ENCODE measurements around the gene ZRANB2.

ZRANB2 gene

GRCh38 chr1:71037066-71037465, 43.8 kb downstream of the ZRANB2 start:
- no peak overlapping the region for H3K4ac ChIP-seq (ENCODE audit: low read depth, low read length)
- H2BK120ac ChIP-seq (ENCODE audit: insufficient read depth, low read length, poor library complexity): no peak overlapping the region
- no peak overlapping the region for H4K91ac ChIP-seq (ENCODE audit: low read depth, low read length)
- no peaks in the 10 kb centered on the region for H3K36me3 ChIP-seq (ENCODE audit: control insufficient read depth in 1 of 2, insufficient read depth in 2 of 2, low read length in 2 of 2)
- no CpG with 5 or more reads among the region's 9 CpGs for WGBS (ENCODE audit: extremely low coverage, insufficient coverage, insufficient read length)
- H3K4me2 ChIP-seq (ENCODE audit: low read length): no peak overlapping the region
- H3K9ac ChIP-seq (ENCODE audit: low read length): no peak overlapping the region
- no peak overlapping the region for H2BK5ac ChIP-seq (ENCODE audit: low read depth, low read length, poor library complexity)
- H3K23ac ChIP-seq (ENCODE audit: low read length): no peak overlapping the region
- H3K4me3 ChIP-seq (ENCODE audit: low read depth, low read length): no peak overlapping the region
- H2AFZ ChIP-seq (ENCODE audit: insufficient read depth, low read length, poor library complexity): no peak overlapping the region
- H3K27me3 ChIP-seq (ENCODE audit: insufficient read depth, low read length): no peaks in the 10 kb centered on the region
- H3K4me1 ChIP-seq (ENCODE audit: control insufficient read depth in 1 of 2, insufficient read depth in 2 of 2, low read length in 2 of 2): no peaks in the 10 kb centered on the region
- no peak overlapping the region for H3K27ac ChIP-seq (ENCODE audit: low read depth, low read length)
- DNase-seq: peak; percentile 74 to 90
- H3K14ac ChIP-seq (ENCODE audit: low read length): no peak overlapping the region
- H3K18ac ChIP-seq (ENCODE audit: low read length): no peak overlapping the region
- no peak overlapping the region for H4K8ac ChIP-seq (ENCODE audit: low read depth, low read length)
- no peak overlapping the region for H2BK12ac ChIP-seq (ENCODE audit: low read length)
- no peak overlapping the region for H4K12ac ChIP-seq (ENCODE audit: low read depth, low read length)
- no peaks in the 10 kb centered on the region for H3K79me2 ChIP-seq (ENCODE audit: control insufficient read depth, insufficient read depth, low read length, poor library complexity)
- H2AK5ac ChIP-seq (ENCODE audit: low read length): no peak overlapping the region
- H3K9me3 ChIP-seq (ENCODE audit: insufficient read depth, low read depth, low read length): no peaks in the 10 kb centered on the region
- no peaks in the 10 kb centered on the region for H3K79me1 ChIP-seq (ENCODE audit: low read length)

GRCh38 chr1:71033136-71033535, 47.7 kb downstream of the ZRANB2 start:
- Histone ChIP-seq H3K79me1 (ENCODE audit: low read length) (no peaks in the 10 kb centered on the region), H3K36me3 (ENCODE audit: control insufficient read depth in 1 of 2, insufficient read depth in 2 of 2, low read length in 2 of 2) (no peaks in the 10 kb centered on the region), H3K4me1 (ENCODE audit: control insufficient read depth in 1 of 2, insufficient read depth in 2 of 2, low read length in 2 of 2) (no peaks in the 10 kb centered on the region), H3K27ac (ENCODE audit: low read depth, low read length) (no peak overlapping the region), H2BK5ac (ENCODE audit: low read depth, low read length, poor library complexity) (no peak overlapping the region), H3K79me2 (ENCODE audit: control insufficient read depth, insufficient read depth, low read length, poor library complexity) (no peaks in the 10 kb centered on the region), H3K4ac (ENCODE audit: low read depth, low read length) (no peak overlapping the region), H2AFZ (ENCODE audit: insufficient read depth, low read length, poor library complexity) (no peak overlapping the region), H4K8ac (ENCODE audit: low read depth, low read length) (no peak overlapping the region), H3K27me3 (ENCODE audit: insufficient read depth, low read length) (no peaks in the 10 kb centered on the region), H2AK5ac (ENCODE audit: low read length) (no peak overlapping the region), H3K9ac (ENCODE audit: low read length) (no peak overlapping the region), H3K9me3 (ENCODE audit: insufficient read depth, low read depth, low read length) (no peaks in the 10 kb centered on the region), H3K4me3 (ENCODE audit: low read depth, low read length) (no peak overlapping the region), H4K91ac (ENCODE audit: low read depth, low read length) (no peak overlapping the region), H4K12ac (ENCODE audit: low read depth, low read length) (no peak overlapping the region), H2BK120ac (ENCODE audit: insufficient read depth, low read length, poor library complexity) (no peak overlapping the region), H3K14ac (ENCODE audit: low read length) (no peak overlapping the region), H3K4me2 (ENCODE audit: low read length) (no peak overlapping the region), H3K18ac (ENCODE audit: low read length) (no peak overlapping the region), H3K23ac (ENCODE audit: low read length) (no peak overlapping the region), H2BK12ac (ENCODE audit: low read length) (no peak overlapping the region)
- peak; percentile 78 to 90 for DNase-seq
- WGBS (ENCODE audit: extremely low coverage, insufficient coverage, insufficient read length): no CpG with 5 or more reads among the region's 1 CpG

GRCh38 chr1:71031426-71031825, 49.4 kb downstream of the ZRANB2 start:
- no peak overlapping the region for H3K23ac ChIP-seq (ENCODE audit: low read length)
- no peak overlapping the region for H2BK12ac ChIP-seq (ENCODE audit: low read length)
- H4K12ac ChIP-seq (ENCODE audit: low read depth, low read length): no peak overlapping the region
- no peak overlapping the region for H3K18ac ChIP-seq (ENCODE audit: low read length)
- no peaks in the 10 kb centered on the region for H3K79me1 ChIP-seq (ENCODE audit: low read length)
- no peak overlapping the region for H3K9ac ChIP-seq (ENCODE audit: low read length)
- H3K4me1 ChIP-seq (ENCODE audit: control insufficient read depth in 1 of 2, insufficient read depth in 2 of 2, low read length in 2 of 2): no peaks in the 10 kb centered on the region
- H2AFZ ChIP-seq (ENCODE audit: insufficient read depth, low read length, poor library complexity): no peak overlapping the region
- H3K4me2 ChIP-seq (ENCODE audit: low read length): no peak overlapping the region
- no peak overlapping the region for H2AK5ac ChIP-seq (ENCODE audit: low read length)
- no peaks in the 10 kb centered on the region for H3K79me2 ChIP-seq (ENCODE audit: control insufficient read depth, insufficient read depth, low read length, poor library complexity)
- peak; percentile 90 to 94 for DNase-seq
- H3K27me3 ChIP-seq (ENCODE audit: insufficient read depth, low read length): no peaks in the 10 kb centered on the region
- no peak overlapping the region for H3K4ac ChIP-seq (ENCODE audit: low read depth, low read length)
- no peak overlapping the region for H3K4me3 ChIP-seq (ENCODE audit: low read depth, low read length)
- H3K36me3 ChIP-seq (ENCODE audit: control insufficient read depth in 1 of 2, insufficient read depth in 2 of 2, low read length in 2 of 2): no peaks in the 10 kb centered on the region
- no peak overlapping the region for H3K14ac ChIP-seq (ENCODE audit: low read length)
- no peaks in the 10 kb centered on the region for H3K9me3 ChIP-seq (ENCODE audit: insufficient read depth, low read depth, low read length)
- H2BK120ac ChIP-seq (ENCODE audit: insufficient read depth, low read length, poor library complexity): no peak overlapping the region
- H3K27ac ChIP-seq (ENCODE audit: low read depth, low read length): no peak overlapping the region
- no peak overlapping the region for H2BK5ac ChIP-seq (ENCODE audit: low read depth, low read length, poor library complexity)
- no peak overlapping the region for H4K8ac ChIP-seq (ENCODE audit: low read depth, low read length)
- no peak overlapping the region for H4K91ac ChIP-seq (ENCODE audit: low read depth, low read length)

GRCh38 chr1:71030026-71030425, 50.8 kb downstream of the ZRANB2 start:
- Histone ChIP-seq H2BK12ac (ENCODE audit: low read length) (no peak overlapping the region), H3K9ac (ENCODE audit: low read length) (no peak overlapping the region), H3K4ac (ENCODE audit: low read depth, low read length) (no peak overlapping the region), H3K4me3 (ENCODE audit: low read depth, low read length) (no peak overlapping the region), H4K8ac (ENCODE audit: low read depth, low read length) (no peak overlapping the region), H3K14ac (ENCODE audit: low read length) (no peak overlapping the region), H3K79me1 (ENCODE audit: low read length) (no peaks in the 10 kb centered on the region), H3K4me1 (ENCODE audit: control insufficient read depth in 1 of 2, insufficient read depth in 2 of 2, low read length in 2 of 2) (no peaks in the 10 kb centered on the region), H4K91ac (ENCODE audit: low read depth, low read length) (no peak overlapping the region), H3K27ac (ENCODE audit: low read depth, low read length) (no peak overlapping the region), H3K36me3 (ENCODE audit: control insufficient read depth in 1 of 2, insufficient read depth in 2 of 2, low read length in 2 of 2) (no peaks in the 10 kb centered on the region), H2AK5ac (ENCODE audit: low read length) (no peak overlapping the region), H3K23ac (ENCODE audit: low read length) (no peak overlapping the region), H2BK5ac (ENCODE audit: low read depth, low read length, poor library complexity) (no peak overlapping the region), H3K18ac (ENCODE audit: low read length) (no peak overlapping the region), H3K79me2 (ENCODE audit: control insufficient read depth, insufficient read depth, low read length, poor library complexity) (no peaks in the 10 kb centered on the region), H2BK120ac (ENCODE audit: insufficient read depth, low read length, poor library complexity) (no peak overlapping the region), H2AFZ (ENCODE audit: insufficient read depth, low read length, poor library complexity) (no peak overlapping the region), H4K12ac (ENCODE audit: low read depth, low read length) (no peak overlapping the region), H3K27me3 (ENCODE audit: insufficient read depth, low read length) (no peaks in the 10 kb centered on the region), H3K9me3 (ENCODE audit: insufficient read depth, low read depth, low read length) (no peaks in the 10 kb centered on the region), H3K4me2 (ENCODE audit: low read length) (no peak overlapping the region)
- no CpG with 5 or more reads among the region's 1 CpG for WGBS (ENCODE audit: extremely low coverage, insufficient coverage, insufficient read length)
- peak; percentile 51 to 91 for DNase-seq
